GM18526 (cell line): ENCODE data around the gene HIVEP3.

Experiments
- POLR2A ChIP-seq: IDR thresholded peaks from 3 replicates; pipeline ENCODE4 v1.6.1; 2011; ENCODE audit not compliant: insufficient read length; ENCODE audit errors: extremely low read depth

The HIVEP3 gene

DNA sequence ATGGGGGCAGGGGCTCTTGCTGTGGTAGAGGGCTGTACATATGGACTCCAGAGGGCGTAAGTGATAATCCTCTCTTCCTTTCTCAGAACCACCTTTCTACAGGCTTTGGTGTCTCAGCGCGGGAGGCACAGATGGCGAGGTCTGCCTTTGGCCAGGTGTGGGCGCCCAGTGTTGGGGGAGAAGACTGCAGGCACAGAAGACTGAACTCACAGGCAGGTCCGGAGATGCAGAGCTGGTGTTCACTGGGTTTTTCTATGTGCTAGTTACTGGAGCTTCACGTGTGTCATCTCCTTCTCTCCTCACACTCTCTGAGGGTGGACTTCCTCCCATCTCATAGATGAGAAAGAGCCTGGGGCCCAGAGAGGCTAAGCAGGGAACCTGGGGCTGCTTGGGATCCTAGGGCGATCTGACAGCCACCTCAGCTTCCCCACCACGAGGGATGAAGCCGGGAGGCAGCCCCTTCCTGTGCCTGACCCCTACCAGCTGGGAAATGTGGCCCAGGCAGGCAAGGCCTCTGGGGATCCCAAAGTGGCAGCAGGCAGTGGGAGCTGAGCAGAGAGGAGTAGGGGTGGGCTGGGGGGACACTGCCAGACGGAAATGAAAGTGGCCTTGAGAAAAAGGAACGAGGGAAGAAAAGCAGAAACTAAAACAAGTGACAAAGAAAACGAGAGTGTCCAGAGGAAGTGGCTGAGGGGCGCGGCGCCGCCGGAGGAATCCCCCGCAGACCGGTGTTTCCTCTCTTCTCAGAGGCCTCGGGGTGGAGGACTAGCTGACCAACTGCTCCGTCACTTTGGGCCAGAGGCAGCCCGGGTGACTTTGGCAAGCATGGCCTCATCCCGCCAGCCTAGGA, 191.6 kb downstream of the HIVEP3 start:
- TF ChIP-seq POLR2A: no peak

DNA sequence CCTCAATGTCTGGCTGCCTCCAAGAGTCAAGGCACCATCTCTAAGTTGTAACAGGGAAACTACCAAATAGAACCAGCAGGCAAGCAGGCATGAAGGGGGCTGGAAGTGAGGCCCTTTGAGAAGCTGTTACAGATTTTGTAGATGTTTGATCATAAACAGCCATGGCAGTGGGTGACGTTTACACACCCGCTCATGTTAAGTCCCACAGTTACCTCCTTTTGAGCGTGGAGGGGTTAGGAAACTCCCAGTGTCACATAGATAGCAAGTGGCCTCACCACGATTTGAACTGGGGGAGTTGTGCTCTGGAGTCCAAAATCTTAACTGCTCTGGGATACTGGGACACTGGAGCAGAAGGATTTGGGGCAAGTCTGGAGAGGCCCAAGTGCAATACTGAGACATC, 192.4 kb downstream of the HIVEP3 start:
- TF ChIP-seq POLR2A: no peak

DNA sequence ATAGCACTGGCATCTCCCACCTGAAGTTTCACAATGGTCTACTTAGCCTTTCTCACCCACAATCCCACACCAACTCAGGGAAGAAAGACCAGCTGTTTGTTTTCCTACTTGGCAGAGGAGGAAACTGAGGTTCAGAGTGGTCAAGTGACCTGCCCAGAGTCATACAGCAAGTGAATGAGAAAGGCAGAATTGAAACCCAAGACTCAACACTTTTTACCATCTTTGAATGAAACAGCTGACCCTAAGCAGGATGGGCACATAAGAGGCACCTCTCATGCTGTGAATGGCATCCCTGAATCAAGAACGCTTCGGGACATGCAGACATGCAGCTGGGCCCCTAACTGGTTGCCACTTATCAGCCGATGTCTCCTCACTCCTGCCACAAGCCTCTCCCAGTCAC, 193.8 kb downstream of the HIVEP3 start:
- TF ChIP-seq POLR2A: no peak

DNA sequence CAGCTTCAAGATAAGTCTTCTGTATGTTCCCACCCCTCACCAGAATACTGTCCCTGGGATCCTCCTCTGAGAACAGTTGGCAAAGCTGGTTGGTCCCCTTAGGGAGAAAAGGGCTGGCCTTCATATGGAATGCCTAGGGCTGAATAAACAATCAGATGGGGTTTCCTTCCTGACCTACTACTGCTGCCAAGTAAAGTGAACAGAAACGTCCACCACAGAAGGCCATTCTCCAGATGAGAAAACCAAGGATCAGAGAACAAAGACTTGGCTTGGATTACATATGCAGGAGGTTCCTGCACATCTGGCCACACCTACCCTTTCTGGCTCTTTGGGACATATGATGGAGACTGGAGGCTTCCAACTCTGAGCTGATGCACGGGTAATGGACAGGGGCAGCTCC, 194.5 kb downstream of the HIVEP3 start:
- TF ChIP-seq POLR2A: no peak

DNA sequence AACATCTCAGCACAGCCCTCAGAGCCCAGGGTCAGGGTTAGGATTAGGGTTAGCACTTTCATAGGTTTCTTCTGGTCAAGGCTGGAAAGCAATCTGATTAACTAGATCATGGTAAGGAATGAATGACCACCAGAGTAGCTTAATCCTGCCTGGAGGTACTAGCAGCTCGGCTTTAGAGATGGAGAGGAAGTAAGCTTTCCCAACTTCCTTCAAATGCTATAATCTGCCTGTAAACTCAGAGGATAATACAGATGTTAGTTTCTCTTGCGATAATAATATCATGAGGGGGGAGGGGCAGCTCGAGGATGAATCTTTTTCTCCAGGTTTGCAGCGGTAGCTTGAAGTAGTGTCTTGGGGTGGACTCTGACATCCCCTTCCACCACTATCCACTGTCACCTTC, 194.9 kb downstream of the HIVEP3 start:
- TF ChIP-seq POLR2A: no peak

DNA sequence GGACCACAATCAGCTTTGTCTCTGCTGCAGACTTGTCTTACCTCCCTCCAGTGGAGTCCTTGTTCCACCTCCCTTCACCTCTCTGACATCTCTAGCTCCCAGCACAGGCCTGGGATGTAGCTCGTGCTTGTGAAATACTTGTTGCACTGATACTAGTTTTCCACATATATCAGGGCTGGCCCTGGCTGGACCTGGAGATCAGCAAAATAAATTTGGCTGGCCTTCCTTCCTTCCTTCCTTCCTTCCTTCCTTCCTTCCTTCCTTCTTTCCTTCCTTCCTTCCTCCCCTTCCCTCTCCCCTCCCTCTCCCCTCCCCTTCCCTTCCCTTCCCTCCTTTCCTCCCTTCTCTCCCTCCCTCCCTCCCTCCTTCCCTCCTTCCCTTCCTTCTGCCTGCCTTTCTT, 196.5 kb downstream of the HIVEP3 start:
- no peak for TF ChIP-seq POLR2A

DNA sequence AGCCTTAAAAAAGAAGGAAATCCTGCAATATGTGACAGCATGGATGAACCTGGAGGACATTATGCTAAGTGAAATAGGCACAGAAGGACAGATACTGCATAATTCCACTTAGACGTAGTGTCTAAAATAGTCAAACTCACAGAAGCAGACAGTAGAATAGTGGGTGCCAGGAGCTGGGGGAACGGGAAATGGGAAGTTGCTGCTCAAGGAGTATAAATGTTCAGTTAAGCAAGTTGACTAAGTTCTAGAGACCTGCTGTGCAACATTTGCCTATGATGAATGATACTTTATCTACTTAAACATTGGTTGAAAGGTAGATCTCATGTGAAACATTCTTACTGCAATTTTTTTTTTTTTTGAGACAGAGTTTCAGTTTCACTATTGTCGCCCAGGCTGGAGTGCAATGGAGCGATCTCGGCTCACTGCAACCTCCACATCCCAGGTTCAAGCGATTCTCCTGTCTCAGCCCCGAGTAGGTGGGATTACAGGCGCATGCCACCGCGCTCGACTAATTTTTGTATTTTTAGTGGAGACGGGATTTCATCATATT, 197.8 kb downstream of the HIVEP3 start:
- no peak for TF ChIP-seq POLR2A

DNA sequence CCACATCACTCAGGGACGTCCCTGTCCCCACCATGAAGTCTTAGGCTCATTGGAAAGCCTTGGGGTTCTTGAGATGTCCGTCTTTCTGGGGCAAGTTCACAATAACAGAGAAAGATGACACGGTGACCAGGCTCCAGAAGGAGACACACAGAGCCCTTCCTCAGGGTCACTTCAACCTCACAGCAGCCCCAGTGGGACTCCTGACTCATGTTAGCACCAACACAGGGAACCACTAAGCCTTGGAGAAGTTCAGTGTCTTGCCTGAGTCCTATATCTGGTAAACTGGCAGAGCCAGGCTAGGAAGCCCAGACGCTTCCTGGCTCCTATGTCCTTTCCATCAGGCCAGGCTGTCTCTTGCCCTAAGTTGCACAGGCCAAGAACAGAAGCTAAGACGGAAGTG, 199.1 kb downstream of the HIVEP3 start:
- TF ChIP-seq POLR2A: no peak

DNA sequence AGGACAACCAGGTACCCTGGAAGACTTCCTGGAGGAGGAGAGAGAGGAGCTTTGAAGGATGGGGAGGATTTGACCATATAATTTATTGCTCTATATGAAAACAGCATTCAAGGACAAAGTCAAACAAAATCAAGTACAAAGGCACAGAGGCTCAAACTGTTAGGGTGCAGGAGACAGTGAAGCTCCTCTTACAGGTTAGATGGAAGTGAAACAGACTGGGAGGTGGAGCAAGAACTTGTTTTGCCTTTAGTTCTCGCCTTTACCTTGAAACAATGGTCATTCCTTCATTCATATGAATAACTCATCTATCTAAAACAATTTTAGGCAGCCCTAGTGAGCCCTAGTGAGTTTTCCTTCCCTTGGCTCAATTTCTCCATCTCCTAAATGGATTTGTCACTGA, 199.6 kb downstream of the HIVEP3 start:
- TF ChIP-seq POLR2A: no peak

DNA sequence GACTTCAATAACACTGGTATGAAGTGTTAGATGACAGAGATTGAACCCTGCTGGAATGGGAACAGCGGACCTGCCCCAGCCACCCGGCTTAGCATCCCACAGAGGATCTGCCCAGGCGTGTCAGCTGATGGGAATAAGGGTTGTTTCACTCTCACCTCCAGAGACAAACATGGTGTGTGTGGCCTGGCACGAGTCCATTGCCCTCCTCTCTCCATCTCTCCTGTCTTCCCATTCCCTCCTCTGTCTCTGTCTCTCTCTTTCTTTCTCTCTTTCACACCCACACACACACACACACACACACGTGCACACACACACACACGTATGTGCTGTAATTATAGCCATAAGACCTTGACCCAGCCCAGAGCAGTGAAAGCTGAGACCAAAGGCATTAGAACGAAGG, 200.2 kb downstream of the HIVEP3 start:
- no peak for TF ChIP-seq POLR2A

DNA sequence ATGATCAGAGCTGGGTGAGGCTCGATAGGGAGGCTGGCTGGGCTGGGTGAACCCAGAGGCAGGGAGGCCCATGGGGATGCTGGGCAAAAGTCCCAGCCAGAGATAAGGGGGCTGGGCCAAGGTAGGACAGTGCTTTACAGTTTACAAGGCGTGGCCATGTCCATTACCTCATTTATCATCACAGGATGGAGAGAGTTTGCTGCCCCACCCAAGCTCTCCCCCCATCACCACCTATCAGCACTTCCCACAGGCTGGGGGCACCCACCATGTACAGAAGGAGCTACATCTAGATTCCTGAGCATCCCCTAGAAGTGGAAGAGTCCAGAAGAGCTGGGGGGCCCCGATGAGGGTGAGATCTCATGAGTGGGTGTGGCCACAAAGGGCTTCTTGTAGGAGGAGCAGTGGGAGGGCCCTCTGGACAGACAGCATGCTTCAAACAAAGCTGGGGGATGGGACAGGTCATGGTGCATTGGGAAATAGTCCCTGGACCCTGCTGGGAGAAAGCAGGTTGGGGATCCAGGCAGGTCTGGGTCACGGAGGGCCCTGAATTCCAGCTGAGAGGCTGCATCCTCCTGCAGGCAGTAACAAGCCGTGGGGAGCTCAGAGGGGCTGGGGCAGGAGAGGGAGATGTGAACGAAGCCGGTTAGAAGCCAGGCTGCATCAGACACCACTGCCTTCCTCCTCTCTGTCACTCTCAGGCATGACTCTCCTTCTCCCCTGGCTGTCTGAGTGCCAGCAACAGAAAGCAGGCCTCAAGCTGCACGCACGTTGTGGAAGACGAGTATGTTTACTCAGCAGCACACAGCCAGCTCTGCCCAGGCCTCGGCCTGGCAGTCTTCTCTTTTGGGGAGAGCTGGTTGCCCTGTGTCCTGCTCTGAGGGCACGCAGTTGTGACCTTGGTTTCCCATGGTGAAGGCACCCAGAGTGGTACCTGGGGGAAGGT, 202.3 kb downstream of the HIVEP3 start:
- no peak for TF ChIP-seq POLR2A

DNA sequence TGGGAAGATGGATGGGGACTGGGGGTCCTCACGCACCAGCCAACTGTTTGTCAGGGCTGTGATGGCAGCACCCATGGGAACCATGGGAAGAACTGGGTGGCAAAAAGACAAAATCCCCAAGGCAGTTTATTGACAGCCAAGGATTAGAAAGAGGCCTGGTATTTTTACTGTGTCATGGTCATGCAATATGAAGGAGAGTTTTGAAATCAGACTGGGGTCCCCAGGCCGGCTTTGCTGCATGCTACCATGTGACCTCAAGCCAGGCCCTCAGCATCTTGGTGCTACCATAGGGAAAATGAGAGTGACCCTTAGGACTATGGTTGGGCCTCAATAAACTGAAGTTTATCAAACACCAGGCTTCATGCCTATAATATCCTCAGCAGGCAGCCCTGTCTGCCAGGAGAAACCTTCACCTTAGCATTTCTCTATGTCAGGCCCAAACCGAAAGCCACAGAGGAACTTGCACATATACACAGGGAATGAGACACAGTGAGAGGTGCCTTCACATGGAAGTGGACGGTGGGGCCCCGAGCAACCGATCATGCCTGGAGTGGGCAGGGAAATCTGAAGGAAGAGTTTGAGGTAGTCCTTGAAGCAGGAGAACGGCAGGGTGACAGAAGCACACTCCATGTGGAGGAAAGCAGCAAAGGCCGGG, 203.2 kb downstream of the HIVEP3 start:
- no peak for TF ChIP-seq POLR2A

DNA sequence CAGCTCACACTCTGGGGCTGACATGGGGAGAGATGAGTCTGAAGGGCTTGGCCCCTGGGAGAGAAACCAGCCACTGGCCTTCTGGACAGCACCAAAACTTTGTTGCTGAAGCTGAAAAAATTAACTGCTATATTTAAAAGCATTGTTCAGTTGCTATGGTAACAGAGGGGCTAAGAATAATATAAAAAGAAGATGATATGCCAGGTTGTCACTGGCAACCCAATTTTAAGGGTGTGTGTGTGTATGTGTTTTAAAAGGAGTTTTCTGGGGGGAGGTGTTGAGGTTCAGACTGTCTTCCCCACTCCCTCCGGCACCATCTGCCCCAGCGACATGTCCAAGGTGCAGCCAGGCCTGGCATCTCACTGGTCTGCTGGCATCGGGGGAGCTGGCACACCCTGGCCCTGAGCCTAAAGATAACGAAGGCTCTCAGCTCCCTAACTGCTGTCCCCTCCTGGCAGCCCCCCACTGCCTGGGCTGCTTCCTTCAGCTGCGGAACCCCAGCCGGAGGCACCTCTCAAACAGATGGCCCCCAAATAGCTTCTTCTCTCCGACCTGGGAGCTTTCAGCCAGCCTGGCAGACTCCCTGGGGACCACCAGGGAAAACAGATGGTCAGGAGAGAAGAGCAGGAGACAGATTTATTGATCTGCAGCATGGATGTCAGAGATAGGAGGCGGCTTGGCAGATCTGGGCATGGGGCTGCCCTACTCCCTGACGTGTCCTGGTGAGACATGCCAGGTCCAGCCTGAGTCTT, 203.9 kb downstream of the HIVEP3 start:
- no peak for TF ChIP-seq POLR2A

DNA sequence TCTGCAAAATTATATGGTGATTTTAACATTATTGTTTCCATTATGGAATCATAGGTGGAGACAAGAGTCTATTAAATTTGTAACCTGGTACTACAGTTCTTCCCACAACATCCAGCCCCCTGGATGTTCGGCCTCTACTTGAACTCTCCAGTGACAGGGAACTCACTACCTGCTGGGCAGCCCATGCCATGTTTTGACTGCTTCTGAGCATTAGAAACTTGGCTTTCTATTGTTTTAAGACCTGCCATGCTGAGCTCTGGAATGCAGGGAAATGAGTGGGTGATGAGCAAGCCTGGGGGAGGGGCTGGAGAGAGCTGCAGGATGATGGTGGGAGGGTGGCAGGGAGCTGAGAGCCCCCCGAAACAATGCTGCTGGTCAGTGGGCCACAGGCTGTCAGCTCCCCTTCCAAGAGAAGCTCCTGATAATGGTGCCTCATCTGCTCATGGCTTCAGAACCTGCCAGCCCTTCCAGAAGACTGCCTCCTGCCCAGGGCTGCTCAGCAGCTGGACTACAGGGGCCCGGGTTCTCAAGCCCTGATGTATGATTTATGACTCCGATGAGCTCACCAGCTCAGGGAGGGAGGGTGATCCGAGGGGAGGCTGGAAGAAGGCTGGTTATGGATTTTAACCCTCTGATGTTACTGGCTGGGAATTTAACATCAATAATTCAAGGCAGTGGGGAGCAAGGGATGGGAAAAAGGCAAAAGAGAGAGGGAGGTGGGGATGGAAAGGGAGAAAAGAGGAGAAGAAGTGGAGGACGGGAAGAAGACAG, 205.0 kb downstream of the HIVEP3 start:
- TF ChIP-seq POLR2A: no peak
